HG02938 (cell line): ENCODE results near the gene GSG1.

Source experiments
- ATAC-seq: cut with Tn5 transposase; IDR thresholded peaks from one replicate; pipeline ENCODE4 v1.9.1; 2021; ENCODE audit warnings: mild to moderate bottlenecking, moderate library complexity; ENCODE audit not compliant: unreplicated experiment

GSG1 gene

DNA sequence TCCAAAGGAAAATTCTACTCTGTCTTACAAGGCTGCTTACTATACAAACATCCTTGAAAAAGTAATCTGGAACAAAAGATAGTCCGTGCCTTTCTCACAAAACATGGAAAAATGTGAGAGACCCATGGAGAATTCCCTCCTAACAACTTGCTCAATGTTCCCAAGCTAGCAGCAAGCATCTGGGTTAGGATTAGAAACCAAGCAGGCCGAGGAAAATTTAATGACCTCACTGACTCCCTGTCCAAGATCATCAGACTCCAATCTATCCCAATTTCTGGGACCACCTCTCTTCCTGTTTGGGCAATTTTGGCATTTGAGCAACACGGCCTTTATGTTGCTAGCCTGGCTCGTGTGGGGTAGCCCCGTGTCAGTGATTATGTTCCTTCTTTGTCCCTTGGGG, 18.1 kb upstream of the GSG1 start:
- ATAC-seq, result no peak

DNA sequence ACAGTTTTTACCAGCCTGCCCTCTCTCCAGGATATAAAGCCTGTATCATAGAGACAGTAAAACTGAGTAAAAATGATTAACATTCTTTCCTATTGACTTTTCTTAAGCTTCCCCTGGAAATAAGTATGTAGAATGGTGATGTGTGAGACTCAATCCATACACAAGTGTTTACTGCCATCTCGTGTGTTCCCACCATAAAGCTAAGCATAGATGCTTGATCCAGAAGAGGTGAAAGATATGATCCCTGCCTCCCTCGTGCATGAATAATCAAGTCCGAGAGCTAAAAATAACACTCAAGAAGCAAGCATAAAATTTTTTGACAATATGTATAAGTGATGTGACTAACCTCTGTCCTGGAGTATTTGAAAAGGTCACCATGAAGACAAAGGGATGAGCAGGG, 16.9 kb upstream of the GSG1 start:
- no peak for ATAC-seq

DNA sequence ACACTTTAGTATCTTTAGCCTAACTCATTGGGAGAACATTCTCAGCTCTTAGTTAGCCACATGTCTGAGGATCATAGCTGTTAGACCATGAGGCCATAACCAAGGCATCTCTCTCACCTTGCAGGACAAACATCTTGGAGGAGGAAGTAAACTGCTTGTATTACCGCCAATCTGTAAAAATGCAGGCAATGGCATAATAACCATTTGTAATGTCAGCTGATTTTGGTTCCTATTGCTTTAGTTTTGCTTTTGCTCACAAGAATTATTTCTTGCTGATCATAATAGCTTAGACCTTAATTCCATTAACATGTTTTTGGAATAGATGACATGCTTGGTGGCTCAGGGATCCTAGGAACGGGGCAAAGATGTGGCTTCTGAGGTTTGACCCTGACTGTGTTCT, 16.4 kb upstream of the GSG1 start:
- no peak for ATAC-seq

DNA sequence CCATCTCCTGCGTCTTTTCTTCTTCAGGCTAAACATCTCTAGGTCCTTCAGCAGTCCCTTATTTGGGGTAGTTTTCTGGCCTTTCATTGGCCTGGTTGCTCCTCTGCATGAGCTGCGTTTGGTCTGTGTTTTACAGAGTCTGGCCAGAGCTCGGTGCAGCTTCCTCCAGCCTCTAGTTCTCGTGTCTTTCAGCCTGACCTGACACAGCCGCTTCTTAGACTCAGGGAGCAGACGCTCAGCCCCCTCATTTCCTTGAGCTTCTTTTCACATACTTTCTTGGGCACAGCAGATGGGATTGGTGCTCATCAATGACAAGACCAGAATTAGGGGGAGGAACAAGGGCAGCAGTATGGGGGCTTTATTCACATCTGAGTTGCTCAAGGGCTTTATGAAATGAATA, 13.6 kb upstream of the GSG1 start:
- no peak for ATAC-seq

DNA sequence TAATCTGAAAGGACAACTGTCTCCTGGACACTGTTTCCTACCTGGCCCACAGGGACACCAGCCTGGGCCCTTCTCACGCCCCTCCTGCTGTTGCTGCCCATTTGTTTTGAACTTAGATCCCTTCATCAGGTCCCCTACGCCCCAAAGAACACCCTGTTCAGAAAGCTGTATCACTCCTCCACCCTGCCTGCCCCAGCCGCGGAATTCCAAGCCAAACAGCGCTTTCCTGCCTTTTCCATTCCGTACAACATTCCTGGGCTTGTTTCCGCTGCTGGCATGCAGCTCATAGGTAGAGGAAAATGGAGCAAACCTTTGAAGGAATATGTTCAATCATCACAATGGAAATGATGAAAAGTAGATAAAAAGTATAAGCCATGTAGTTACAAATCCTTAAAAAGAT, 12.8 kb upstream of the GSG1 start:
- ATAC-seq, result no peak

DNA sequence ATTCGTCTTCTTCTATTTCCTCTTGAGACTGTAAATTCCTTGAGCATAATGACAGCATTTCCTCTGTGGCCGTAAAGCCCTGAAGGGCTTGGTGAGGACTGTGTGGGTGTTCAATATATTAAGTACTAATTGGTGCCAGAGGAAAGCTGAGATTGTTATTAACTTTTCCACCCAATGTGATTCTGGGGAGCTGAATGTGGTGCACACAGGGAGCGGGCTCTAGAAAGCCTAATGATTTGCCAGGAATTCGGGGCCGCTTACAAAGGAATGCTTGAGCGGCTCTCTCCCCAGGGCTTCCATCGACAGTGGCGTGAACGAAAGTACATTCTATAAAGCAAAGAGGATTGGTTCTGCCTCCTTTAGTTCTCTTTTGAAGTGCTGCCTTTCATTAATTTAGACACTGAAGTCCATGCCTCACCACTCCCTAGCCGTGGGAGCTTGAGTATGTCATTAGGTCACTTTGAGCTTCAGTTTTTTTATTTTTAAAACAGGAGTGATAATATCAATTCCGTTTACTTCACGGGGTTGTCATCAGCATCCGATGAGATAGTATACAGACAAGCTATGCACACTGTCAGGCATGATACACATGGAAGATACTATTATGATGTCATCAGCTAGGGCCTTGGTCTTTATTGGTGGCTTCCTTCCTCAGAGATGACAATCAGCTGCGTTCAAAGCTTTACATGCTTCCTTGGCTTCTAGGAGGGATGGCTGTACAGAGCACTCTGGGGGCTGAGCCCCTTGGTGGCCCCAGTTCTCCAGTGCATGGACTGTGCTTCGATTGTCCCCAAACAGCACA, 11.0 kb upstream of the GSG1 start:
- no peak for ATAC-seq

DNA sequence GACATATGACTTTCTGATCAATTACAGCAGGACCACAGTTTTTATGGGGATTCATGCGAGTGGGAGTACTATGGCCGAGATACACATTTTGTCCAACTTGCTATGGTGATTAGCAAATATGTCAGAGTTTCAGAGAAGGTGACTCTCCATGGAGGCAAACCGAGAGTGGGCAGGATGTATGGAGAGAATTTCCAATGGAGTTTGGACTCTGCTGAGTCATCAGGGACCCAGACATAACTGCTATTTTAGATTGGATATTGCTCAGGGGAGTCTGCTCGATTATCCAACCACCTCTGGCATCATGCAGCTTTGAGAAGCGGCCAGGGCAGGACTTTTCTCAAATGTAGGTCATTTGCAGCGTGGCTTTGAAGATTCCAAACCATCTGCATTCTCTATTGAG, 9.5 kb upstream of the GSG1 start:
- ATAC-seq, result no peak

DNA sequence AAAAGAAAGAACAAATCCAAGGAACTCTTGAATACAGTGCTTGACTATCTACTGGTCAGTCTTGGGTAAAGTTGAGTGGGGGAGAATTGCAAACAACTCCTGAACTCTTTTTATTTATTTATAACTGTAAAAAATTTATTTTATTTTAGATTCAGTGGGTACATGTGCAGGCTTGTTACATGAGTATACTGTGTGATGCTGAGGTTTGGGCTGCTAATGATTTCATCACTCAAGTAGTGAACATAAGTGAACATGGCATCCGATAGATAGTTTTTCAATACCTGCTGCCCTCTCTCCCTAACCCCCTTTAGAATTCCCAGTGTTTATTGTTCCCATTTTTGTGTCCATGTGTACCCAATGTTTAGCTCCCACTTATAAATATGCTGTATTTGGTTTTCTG, 3.2 kb upstream of the GSG1 start:
- no peak for ATAC-seq

DNA sequence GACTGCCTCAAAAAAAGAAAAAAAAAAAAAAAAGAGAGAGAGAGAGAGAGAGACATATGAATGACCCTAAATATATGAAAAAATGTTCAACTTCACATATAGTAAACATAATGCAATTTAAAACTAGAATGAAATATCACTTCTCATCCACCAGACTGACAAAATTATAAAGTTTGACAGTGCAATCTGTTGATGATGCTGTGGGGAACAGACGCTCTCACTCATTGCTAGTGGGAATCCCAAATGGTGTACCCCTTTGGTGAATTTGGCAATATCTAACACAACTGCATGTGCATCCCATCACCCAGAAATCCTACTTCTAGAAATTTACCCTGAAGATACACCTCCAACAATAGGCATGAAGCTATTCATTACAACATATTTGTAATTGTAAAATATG, 2.3 kb upstream of the GSG1 start:
- no peak for ATAC-seq

DNA sequence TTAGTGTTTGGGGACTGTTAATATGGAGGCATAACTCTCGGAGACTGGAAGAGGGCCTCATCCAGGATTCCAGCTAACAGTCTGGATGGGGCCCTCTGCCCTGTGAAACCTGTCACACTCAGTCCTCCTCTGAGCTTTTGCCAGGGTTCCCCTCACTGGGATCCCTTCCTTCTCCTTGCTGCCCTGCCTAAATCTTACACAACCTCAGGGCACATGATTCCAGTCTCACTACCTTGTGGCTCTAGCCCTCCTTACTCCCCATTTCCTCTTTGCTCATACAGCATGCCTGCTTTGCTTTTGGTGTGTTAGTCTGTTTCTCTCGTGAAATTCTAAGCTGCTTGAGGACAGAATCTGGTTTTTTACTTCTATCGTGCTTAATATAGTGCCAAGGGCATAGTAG, 942 bp upstream of the GSG1 start:
- no peak for ATAC-seq

DNA sequence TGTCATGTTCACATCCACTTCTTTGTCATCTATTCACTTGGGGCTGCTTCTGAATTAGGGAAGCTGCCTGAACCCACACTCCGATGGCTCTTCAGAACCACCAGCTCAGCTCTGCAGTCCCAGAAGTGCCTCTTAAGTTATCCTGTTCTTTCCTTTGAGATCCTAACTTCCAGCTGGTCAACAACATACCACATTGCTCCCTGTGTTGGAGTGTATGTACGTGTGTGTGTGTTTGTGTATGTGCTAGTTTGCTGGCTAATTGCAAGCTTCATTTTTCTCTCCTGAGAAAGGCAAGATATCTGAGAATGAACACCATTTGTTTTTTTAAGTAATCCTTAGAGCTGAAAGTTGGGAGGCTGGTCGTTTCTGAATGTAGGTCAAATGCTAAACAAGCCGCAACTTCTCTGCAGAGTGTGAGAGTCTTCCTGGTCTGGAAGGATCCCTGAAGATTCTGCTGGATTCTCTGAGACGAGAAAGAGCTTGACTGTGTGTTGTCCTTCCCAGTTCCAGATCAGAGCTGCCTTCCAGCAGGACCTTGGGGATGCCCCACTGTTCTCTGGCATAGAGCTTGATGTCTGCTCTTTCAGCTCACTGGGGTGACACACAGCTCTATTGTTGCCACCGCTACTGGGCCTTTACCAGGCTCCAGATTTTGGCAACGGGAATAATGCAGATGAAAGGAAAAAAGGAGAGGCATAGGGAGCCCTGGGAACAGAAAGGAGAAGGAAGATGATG, 839 bp downstream of the GSG1 start:
- no peak for ATAC-seq

DNA sequence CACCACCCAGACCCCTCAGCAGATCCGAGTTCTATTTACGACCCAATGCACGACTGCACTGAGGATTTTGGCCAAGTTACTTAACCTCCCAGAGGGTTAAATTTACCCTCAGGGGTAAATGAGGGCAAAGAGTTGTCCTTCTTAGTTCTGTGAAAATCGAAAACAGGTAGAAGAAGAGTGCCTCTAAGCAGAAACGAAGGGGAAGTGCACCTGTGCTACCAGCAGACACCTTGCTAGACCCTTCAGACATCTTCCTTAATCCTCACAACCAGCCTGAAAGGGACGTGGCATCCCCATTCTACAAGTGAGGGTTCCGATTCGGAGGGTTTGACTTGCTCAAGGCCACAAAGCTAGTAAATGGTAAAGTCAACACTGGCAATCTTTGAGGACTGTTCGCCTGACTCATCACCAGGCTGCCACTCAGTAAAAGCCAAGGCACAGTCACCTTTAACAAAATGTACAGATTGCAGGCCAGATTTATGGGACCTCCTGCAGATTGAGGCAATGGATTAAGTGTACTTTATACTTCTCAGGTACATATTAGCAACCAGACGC, 1.6 kb downstream of the GSG1 start:
- ATAC-seq, result no peak

DNA sequence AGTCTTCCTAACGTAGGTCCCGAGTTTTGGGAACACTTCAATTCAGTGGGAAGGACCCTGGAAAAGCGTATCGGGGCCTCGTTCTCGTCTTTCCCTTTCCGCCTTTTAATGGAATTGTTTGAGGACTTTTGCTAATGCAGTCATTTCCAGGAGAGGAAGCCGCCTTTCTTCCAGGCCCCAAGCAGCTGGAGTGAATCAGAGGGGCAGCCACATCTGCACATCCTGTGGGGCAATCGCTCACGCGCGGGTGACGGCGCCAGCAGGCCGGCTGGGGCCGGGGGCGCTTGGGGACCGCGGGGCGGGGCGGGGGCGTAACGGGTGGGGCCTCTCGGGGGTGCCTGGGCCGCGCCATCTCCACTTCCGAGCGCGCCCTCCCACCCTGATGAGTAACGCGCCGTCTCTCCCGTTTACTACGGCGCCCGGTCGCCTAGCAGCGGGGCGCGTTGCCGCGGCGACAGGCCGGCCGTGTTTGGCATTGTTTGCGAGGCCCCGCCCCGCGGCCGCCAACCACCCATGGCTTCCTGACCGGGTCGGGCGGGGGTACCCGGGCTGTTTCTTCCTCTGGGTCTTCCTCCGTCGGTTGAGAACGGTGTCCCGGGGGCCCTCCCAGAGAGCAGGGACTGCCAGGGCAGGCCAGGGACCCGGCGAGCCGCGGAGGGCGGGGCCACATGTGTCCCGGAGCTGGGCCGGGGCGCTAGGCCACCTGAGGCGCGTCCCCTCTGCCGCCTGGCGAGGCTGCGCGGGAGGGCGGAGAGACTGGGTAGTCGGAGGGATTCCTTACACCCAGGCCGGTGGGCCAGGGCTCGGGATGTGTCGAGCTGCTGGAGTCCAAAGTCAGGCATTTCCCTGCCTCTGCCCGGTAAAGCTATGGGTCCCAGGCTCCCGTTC, 2.3 kb downstream of the GSG1 start:
- ATAC-seq, result peak; percentile 76

DNA sequence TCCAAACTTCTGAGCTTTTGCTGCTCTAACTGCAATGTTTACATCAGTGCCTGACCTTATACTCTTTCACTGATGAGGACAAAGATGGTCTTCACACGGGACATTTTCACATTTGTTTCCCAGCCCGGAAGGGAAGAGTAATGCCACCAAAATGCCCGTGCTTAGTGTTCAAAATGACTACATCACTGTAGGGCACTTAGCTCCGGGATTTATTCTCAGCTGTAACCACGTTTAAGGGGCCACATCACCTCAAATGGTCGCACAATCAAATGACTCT, 2.9 kb downstream of the GSG1 start:
- no peak for ATAC-seq

DNA sequence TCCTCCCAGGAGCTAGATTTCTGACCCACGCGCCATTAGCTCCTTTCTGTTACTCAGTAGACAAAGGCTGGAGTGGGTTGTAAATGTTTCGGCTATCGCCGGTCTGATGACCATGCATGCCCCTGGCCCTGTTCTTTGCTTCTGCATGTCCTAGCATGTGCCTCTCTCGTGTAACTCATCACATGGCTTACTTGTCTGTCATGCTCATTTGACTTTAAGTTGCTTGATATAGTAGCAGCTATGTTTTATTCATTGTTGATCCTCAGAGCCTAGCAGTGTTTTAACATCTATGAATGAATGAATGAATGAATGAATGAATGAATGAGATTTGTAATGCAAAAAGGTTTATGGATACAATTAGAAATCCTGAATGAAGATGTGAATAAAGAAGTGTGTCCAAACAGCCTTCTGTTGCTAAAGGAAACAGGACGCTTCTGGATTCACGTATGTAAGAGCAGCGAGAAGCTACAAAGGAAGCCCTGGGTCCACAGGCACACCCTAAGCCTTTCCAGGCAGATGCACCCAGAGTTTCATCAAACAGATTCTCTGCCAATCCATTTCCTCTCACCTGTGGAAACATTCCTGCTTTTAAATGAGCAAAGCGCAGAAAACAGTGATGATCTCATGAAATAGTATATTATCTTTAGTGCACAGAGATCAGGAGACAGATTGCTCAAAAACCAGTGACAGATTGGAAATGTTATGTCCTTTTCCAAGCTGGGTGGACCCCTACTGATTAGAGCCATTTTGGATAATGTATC, 3.4 kb downstream of the GSG1 start:
- no peak for ATAC-seq

DNA sequence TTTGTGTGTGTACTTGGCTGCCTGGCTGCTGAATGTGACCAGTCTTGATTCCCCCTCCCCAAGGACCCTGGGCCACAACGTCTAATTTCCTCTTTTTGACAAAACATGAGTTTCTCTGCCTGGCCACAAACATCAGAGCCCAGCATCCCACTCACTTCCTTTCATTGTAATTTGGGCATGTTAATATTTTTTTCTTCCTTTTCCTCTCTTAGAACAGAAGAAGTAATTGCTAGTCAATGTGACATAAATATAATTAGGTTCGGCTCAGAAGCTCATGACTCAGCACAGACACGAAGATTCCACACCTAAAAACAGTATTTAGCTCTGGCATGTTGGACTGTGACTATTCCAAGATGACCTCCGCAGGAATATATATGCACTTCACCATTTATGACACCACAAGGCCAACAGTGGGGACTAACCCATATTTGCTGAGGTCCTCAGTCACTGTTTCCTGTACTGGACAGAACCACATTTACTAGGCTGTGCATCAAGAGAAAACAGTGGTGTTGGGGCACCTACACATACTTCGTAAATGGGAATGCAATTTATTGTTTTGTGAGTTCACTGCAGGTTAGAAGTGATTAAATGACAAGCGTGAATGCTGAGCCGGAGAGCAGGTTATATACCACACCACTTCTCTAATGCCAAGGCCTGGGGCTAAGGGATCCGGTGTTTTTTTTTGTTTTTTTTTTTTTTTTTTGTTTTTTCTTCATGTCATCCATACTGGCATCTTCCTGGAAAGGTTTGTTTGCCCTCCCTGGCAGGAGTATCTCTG, 4.2 kb downstream of the GSG1 start:
- no peak for ATAC-seq

DNA sequence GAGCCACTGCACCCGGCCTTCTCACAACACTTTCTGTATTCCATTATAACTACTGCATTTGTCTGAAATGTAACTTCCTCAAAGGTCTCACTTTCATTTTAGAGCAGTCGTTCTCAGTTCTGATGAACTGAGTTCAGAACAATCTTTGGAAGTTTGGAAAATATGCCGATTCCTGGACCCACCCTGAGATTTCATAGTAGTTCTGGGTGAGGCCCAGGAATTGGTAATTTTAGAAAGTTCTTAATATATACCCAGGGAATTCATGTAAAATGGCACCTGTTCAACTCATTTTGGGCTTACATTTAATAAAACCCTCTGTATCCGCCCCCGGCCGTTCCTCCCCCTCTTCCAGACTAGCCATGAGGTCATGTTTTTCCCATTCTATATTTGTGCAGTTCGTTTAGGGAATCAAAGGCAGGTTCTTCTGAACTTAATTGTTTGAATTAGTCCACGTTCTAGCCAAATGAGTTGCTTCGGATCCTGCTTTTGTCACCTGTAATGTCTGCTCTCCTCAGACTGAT, 5.9 kb downstream of the GSG1 start:
- no peak for ATAC-seq

DNA sequence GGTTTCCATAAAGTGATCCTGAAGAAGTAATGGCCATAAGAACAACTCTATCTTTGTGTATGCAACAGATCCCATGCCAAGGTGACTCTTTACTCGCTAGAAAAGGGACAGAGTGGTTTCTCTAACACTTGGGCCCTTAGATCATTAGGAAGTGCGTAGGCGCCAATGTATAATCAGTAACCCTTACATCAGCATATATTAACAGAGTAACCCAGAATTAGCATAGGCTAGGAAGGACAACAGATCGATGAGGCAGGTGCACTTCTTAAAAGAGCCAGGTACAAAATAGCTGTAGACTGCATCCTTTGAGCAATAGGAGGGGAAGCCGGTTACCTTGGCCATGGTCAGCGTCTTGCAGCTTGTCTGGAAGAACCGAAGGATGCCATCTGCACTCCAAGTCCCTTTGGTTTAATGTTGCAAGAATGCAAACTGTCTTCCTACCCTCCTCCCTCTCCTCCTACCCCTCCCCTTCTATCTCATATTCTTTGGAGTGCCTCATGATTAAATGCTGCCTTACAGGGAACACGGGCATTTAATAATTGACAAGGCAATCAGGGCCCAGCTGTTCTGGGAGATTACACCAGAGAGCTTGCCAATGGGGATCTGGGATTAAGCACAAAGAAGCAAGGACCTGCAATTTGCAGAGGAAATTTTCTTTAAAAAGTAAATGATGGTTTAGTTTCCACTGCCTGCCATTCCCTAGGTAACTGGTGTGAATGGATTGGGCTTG, 8.0 kb downstream of the GSG1 start:
- ATAC-seq, result no peak

DNA sequence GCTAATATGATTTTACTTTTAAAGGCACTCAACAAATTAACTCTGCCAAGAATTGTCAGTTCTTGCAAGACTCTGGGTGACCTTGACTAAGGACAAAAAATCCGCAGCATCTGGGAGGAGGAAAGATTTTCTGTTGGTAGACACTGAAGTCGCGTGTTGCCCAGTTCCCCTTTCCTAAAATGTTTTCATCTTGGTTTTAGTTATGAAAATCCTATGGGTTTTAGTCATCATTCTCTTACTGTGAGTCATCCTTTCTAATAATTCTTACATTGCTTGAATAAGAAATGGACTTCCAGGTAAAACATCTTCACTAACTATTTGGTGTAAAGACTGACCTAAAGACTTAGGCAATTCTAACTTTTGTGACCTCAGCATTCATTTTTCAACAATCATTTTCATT, 9.1 kb downstream of the GSG1 start:
- ATAC-seq, result peak; percentile 46
